Osteoblast (primary cell): ENCODE data around the gene PRR19. TPM values are rescaled to one million over a fixed set of nuclear protein-coding genes. Genes with fewer than 3 reads are reported as not detected.

Source experiments
- DNase-seq: peaks from one replicate; pipeline ENCODE4 v3.0.0; 2011; ENCODE audit warnings: low spot score, mixed read lengths; ENCODE audit not compliant: insufficient read length; ENCODE audit errors: missing footprints
- H2AFZ ChIP-seq: 2 replicates; pipeline ENCODE4 v1.6.0; 2011; ENCODE audit warnings: mild to moderate bottlenecking, low read length
- H3K27ac ChIP-seq: 2 replicates; pipeline ENCODE4 v1.5.1; 2011; ENCODE audit warnings: mild to moderate bottlenecking, low read depth, low read length, moderate library complexity
- H3K27me3 ChIP-seq: 2 replicates; pipeline ENCODE4 v1.6.0; 2012; ENCODE audit warnings: mild to moderate bottlenecking, control low read depth, inconsistent platforms, low read length, moderate library complexity; ENCODE audit not compliant: insufficient read depth
- H3K36me3 ChIP-seq: 2 replicates; pipeline ENCODE4 v1.5.1; 2011; ENCODE audit warnings: mild to moderate bottlenecking, low read length, control low read depth, moderate library complexity; ENCODE audit not compliant: insufficient read depth
- H3K4me1 ChIP-seq: 2 replicates; pipeline ENCODE4 v1.5.1; 2011; ENCODE audit warnings: mild to moderate bottlenecking, low read length, control low read depth, moderate library complexity; ENCODE audit not compliant: insufficient read depth
- H3K4me2 ChIP-seq: 2 replicates; pipeline ENCODE4 v1.6.0; 2011; ENCODE audit warnings: mild to moderate bottlenecking, low read length; ENCODE audit not compliant: insufficient read depth
- H3K4me3 ChIP-seq: fragments of 200-600 bp; sonication (generic); 3 replicates; pipeline ENCODE4 v1.5.1; 2012; ENCODE audit warnings: mild to moderate bottlenecking, low read length, inconsistent platforms; ENCODE audit not compliant: insufficient read depth
- H3K79me2 ChIP-seq: 2 replicates; pipeline ENCODE4 v1.6.0; 2012; ENCODE audit warnings: mild to moderate bottlenecking, low read length, control low read depth, inconsistent platforms; ENCODE audit not compliant: insufficient read depth
- H3K9me3 ChIP-seq: 2 replicates; pipeline ENCODE4 v1.5.1; 2011; ENCODE audit warnings: low read depth, low read length, control low read depth
- H4K20me1 ChIP-seq: 2 replicates; pipeline ENCODE4 v1.6.0; 2012; ENCODE audit warnings: mild to moderate bottlenecking, low read length, control low read depth; ENCODE audit not compliant: insufficient read depth
- CTCF ChIP-seq: IDR thresholded peaks from 2 replicates; pipeline ENCODE4 v1.5.1; 2011; ENCODE audit warnings: mild to moderate bottlenecking, low read depth, low read length, moderate library complexity; ENCODE audit errors: extremely low read depth
- total RNA-seq: library from RNA; depleted of rRNA; stranded (reverse); fragments of >200 nt; gene quantifications from 2 replicates; pipeline ENCODE4 v1.2.3, GENCODE V29; 2012

Gene PRR19
- total RNA-seq = 0.36 and 0.59 TPM in 2 replicates

- H3K4me3 ChIP-seq = peak within 1 kb of the TSS; percentile 81
- no peaks in the 10 kb centered on the region for H3K27me3 ChIP-seq
- peak within 1 kb of the TSS; percentile 93 for H3K4me2 ChIP-seq
- H3K79me2 ChIP-seq = no peaks in the 10 kb centered on the region
- no peak within 1 kb of the TSS for H3K27ac ChIP-seq
- H2AFZ ChIP-seq = peak within 1 kb of the TSS; percentile 94
- no peaks in the 10 kb centered on the region for H3K36me3 ChIP-seq
- peaks cover 9% of the 10 kb centered on the region for H3K4me1 ChIP-seq
- no peaks in the 10 kb centered on the region for H4K20me1 ChIP-seq
- H3K9me3 ChIP-seq = no peaks in the 10 kb centered on the region
- no peak for TF ChIP-seq CTCF
- DNase-seq = peak; percentile 89
Observed at GRCh38 chr19:42301646-42302203, at the start of gene PRR19. PRR19 (plus strand) TSS chr19:42302132; CDS start chr19:42309585, 7,453 bp downstream.

GRCh38 chr19:42252365-42253244 lies 49.3 kb upstream of the PRR19 start:
- H3K9me3 ChIP-seq = no peaks in the 10 kb centered on the region
- peaks cover 19% of the 10 kb centered on the region for H3K36me3 ChIP-seq
- peaks cover 41% of the 10 kb centered on the region for H3K4me1 ChIP-seq
- no peak for TF ChIP-seq CTCF
- H3K4me2 ChIP-seq = peak overlapping the region; percentile 97
- peaks cover 20% of the 10 kb centered on the region for H4K20me1 ChIP-seq
- H3K79me2 ChIP-seq = peaks cover 70% of the 10 kb centered on the region
- H3K4me3 ChIP-seq = peak overlapping the region; percentile 95
- peak; percentile 97 for DNase-seq
- no peaks in the 10 kb centered on the region for H3K27me3 ChIP-seq
- no peak overlapping the region for H2AFZ ChIP-seq
- H3K27ac ChIP-seq = peak overlapping the region; percentile 93

GRCh38 chr19:42253245-42254088 lies 48.5 kb upstream of the PRR19 start:
- H3K9me3 ChIP-seq = no peaks in the 10 kb centered on the region
- peaks cover 41% of the 10 kb centered on the region for H3K4me1 ChIP-seq
- peaks cover 62% of the 10 kb centered on the region for H3K79me2 ChIP-seq
- peak; percentile 96 for DNase-seq
- H3K36me3 ChIP-seq = peaks cover 18% of the 10 kb centered on the region
- H4K20me1 ChIP-seq = peaks cover 20% of the 10 kb centered on the region
- peak overlapping the region; percentile 93 for H3K27ac ChIP-seq
- peak overlapping the region; percentile 97 for H3K4me2 ChIP-seq
- no peaks in the 10 kb centered on the region for H3K27me3 ChIP-seq
- no peak overlapping the region for H2AFZ ChIP-seq
- peak overlapping the region; percentile 95 for H3K4me3 ChIP-seq
- no peak for TF ChIP-seq CTCF
